DMS79 (cell line): ENCODE results near the gene ST6GAL1.
"Not testable (repeated sequence)": the region's sequence is repeated elsewhere in the genome, so short reads cannot be mapped to it uniquely, and the experiment has no call there.

Experiments
- DNase-seq: peaks from one replicate; lab custom pipeline; 2025; lab: John Stamatoyannopoulos, UW

The ST6GAL1 gene

GRCh38 chr3:186967686-186968085 lies 37.4 kb downstream of the ST6GAL1 start:
- DNase-seq = no peak

- no peak for DNase-seq
Measured at GRCh38 chr3:186969607-186970006, 39.3 kb downstream of the ST6GAL1 start.

DNA sequence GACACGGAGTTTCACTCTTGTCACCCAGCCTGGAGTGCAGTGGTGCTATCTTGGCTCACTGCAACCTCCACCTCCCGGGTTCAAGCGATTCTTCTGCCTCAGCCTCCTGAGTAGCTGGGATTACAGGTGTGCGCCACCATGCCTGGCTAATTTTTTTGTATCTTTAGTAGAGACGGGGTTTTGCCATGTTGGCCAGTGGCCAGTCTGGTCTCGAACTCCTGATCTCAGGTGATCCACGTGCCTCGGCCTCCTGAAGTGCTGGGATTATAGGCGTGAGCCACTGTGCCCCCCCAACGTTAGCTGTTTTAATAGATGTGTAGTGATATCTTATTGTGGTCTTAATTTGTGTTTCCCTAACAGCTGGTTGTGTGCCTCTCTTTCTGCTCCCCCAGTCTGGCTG lies 40.8 kb downstream of the ST6GAL1 start:
- not testable (repeated sequence) for DNase-seq

DNA sequence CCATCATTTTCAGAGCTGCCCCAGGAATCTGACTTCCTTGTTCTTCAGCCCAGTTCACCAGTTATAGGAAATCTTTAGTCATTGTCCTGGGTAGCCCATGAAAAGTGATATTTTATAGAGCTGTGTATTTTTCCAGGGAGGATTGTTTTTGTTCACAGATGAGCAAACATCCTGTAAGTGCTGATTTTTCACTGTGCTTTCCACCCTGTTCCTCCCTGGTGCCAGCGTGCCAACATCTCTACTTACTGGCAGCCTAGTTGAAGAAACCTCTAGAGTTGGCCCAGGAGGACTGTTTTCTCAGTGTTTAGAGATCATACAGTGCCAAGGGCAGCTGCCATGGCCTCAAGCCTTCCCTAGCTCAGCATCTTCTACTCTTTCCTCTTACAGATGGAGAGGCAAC lies 41.3 kb downstream of the ST6GAL1 start:
- DNase-seq = no peak

DNA sequence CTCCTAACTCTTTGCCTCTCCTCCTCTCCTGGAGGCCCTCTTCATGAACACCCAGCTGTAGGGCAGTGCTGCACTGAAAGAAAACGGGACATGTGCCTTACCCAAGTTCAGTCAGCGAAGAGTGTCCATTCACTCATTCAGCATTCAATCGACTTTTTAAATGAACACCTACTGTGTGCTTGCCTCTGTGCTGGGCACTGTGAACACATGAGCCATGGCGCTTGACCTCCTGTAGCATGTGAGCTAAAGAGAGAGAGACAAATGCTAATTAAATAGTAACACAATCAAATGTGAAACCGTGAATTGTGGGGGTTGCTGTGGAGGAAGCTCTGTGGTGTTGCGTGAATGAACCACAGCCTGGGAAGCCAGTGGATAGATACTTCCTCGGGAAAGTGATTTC lies 43.4 kb downstream of the ST6GAL1 start:
- DNase-seq = no peak

DNA sequence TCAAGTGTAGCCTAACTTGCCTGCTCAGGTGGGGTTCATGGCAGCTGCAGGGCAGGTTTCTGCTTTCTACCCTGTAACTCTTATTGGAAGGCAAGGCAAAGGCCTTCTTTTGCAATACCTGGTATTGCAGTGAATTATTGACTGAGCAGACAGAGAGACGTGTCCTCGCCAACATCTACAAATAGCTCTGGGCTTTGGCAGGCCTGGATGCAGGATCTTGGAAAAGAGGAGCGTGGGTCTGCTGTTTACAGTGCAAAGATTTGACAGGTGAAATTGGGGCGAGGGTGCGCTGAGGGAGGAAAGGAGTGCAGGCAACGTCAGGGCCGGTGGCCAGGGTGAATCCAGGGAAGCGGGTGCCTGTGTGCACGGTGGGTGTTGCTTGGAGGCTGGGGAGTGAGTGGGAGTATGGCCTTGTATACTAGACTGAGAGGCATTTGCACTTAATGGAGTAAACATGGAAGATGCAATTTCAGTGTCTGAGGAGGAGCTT lies 44.5 kb downstream of the ST6GAL1 start:
- no peak for DNase-seq

DNA sequence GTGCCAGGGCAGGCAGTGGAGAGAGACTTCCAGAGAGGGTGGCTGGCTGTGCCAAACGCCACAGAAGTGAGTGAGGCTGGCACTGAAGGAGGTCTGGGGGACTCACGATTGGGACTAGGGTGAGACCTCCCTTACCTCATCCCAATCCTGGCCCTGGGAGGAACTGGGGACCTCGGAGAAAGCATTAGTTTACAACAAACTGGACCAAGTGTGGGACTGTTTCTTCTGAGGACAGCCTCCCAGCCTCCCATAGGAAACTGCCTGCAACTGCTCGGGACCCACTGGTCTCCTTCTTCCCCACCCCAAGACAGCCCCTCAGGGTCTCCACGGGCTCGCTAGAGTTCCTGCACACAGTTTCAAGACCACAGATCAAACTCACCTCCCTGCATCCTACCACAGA lies 45.4 kb downstream of the ST6GAL1 start:
- DNase-seq = no peak

GRCh38 chr3:186976837-186977750 lies 46.8 kb downstream of the ST6GAL1 start:
- DNase-seq = peak; percentile 88

- DNase-seq = no peak
Measured at GRCh38 chr3:186978712-186979111, 48.4 kb downstream of the ST6GAL1 start.

DNA sequence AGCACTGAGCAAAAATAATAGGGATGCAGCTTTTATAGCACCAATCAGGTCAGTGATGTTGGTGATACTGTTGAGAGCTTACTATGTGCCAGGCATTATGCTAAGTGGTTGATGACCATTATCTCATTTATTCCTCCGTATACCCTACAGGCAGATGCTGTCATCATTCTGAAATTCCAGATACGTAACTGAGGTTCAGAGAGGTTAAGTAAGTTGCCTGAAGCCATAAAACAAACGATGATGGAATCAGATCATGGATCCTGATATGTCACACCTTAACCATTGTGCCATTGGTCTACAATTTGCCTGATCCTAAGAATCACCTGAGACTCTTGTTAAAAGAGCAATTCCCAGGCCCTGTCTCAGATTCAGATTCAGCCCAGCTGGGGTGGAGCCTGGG lies 49.5 kb downstream of the ST6GAL1 start:
- no peak for DNase-seq

DNA sequence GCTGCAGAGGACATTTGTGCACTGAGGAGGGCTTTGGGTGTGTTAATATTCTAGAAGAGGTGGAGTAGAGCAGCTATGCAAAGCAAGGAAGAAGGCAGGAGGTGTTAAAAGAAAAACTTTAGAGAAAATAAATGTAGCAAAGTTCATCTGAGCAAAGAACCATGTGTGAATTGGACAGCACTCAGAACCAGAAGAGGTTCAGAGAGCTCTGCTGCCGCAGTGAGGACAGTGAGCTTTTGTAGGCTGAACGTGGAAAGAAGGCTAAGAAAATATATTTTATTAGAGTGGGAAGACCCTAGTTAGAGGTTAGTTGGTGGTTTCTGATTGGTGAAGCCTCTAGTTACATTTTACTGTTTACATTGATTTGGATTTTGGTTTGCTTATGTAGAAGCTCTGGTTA lies 50.7 kb downstream of the ST6GAL1 start:
- no peak for DNase-seq

- no peak for DNase-seq
Measured at GRCh38 chr3:186983659-186984058, 53.3 kb downstream of the ST6GAL1 start.

DNA sequence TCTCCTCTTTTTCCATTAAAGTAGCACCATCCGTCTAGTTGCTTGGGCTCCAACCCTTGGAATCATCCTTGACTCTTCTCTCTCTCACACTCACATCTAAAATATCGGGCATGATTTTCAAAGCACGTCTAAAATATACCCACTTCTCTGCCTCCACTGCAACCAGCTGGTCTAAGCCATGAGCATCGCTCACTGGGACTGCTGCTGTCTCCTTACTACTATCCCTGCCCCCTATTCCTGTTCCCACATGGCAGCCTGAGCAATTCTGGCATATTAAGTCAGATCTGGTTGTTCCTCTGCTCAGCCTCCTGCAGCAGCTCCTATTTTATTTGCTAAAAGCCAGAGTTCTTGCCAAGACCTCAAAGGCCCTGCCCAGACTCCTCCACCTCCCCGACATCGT lies 53.7 kb downstream of the ST6GAL1 start:
- no peak for DNase-seq

GRCh38 chr3:186985661-186986364 lies 55.5 kb downstream of the ST6GAL1 start:
- DNase-seq = no peak

GRCh38 chr3:186986406-186986805 lies 56.1 kb downstream of the ST6GAL1 start:
- DNase-seq = no peak

DNA sequence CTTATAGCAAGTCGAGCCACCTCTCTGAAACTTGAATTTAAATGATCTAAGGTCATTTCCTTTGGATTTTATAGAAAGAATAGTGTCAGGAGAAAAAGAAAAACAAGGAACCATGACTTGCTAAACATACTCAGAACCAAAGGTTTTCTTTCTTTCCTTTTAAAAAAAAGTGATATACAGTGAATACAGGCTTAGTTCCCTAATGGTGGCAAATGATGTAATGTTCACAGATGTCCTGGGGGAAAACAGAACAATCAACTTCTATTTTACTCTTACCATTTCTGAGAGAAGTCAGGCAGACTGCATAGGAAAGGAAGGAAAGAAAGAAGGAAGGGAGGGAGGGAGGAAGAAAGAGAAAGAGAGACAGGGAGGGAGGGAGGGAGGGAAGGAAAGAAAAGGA lies 56.5 kb downstream of the ST6GAL1 start:
- no peak for DNase-seq

DNA sequence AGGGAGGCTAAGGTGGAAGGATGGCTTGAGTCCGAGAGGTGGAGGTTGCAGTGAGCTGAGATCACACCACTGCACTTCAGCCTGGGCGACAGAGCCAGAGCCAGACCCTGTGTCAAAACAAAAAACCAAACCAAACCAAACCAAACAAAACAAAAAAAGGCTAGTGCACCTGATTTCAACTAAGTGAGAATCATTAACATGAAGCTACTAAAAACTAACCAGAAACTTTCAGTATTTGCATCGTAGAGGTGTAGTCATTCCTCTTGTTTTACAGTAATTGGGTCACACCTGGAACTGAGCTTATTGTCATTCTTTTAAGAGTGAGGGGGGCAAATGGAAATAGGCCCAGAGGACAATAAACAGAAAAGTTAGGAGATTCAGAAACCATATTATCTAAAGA lies 58.5 kb downstream of the ST6GAL1 start:
- no peak for DNase-seq

GRCh38 chr3:186989429-186989828 lies 59.1 kb downstream of the ST6GAL1 start:
- DNase-seq = no peak

DNA sequence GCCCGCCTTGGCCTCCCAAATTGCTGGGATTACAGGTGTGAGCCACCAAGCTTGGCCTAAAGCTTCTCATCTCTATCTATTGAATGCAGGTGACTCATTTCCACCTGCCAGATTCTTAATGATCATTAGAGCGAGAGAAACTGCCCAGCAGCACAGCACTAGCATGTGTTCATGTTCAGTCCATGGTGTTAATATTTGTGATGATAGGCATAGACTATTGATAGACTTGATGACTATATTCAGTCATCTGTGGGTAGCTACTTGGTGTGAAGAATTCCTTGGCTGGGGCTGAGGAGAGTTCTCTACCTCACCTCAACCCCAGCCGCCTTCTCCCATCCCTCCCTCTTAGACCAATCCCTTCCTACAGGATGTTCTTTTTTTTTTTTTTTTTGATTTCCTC lies 60.0 kb downstream of the ST6GAL1 start:
- no peak for DNase-seq

DNA sequence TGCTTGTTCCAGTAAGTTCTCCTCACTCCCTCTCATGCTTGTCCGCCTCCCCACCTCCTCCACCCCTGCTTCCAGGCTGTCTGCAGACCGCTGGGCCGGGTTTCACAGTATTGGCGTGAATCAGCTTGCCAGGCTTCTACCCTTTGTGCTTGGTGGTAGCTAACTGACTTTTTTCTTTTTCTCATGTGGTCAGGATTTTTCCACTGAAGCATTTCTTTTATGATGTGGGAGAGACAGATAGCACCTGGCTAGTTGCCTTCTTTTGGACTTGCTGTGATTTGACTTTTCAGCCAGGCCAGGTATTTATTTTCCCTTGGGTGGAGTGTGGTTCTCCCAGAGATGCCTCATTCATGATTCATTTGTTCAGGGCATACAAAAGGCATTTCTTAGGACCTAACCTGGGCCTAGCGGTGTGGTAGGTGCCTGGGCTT lies 60.6 kb downstream of the ST6GAL1 start:
- no peak for DNase-seq

GRCh38 chr3:186991470-186991869 lies 61.1 kb downstream of the ST6GAL1 start:
- DNase-seq = no peak

DNA sequence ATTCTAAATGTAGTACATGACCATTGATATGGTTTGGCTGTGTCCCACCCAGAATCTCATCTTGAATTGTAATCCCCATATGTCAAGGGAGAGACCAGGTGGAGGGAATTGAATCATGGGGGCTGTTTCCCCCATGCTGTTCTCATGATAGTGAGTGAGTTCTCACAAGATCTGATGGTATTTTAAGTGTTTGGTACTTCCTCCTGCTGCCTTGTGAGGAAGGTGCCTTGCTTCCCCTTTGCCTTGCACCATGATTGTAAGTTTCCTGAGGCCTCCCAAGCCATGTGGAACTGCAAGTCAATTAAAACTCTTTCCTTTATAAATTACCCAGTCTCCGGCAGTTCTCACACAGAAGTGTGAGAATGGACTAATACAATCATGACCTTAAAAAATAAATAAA lies 61.8 kb downstream of the ST6GAL1 start:
- DNase-seq = not testable (repeated sequence)

GRCh38 chr3:186993210-186993782 lies 63.0 kb downstream of the ST6GAL1 start:
- DNase-seq = no peak
